Heart left ventricle (tissue), 13 donors: Measurements from ENCODE around the gene SIAH2.

ENCODE experiments used
- POLR2A ChIP-seq, 2 donors: fragments of 450-650 bp; IDR thresholded peaks; one replicate each; pipeline ENCODE4 v1.6.1; 2017; ENCODE audit warnings: antibody characterized with exemption in 2 of 2, mild to moderate bottlenecking in 2 of 2, moderate library complexity in 2 of 2
- TF ChIP-seq, protein P1 (sequence below), 12 donors: fragments of 200-600 bp; sonication (generic) in 4 of 12; IDR thresholded peaks; one replicate each; pipeline versions ENCODE4 v1.5.0 to v1.8.0; 2018 to 2022; ENCODE audit warnings: antibody characterized with exemption in 12 of 12, mild to moderate bottlenecking in 5 of 12
- donor health status: ischemic (EF 13 %, LVEDD 7.1; RV severe dilation, severe dysfunction).
- donor health status: DM: no; HTN: yes; CAD: no.
- donor health status: DM: no; HTN: no; CAD: no.
- donor health status: ischemic (EF 25% LVEDD 6.9; RV normal size, moderate dysfunction).
- donor health status: ischemic (EF 25% LVEDD 5.7; RV mildly dilated, moderate dysfunction).
- donor health status: ischemic (EF 35%, LVEDD 5.7; RV mildly dilated, moderate dysfunction).
- donor health status: nonischemic (EF 11% LVEDD 7.7; RV severe dilation, severe dysfunction).
- donor health status: DM: yes; HTN: yes; CAD: no.
- donor health status: PGD.
- donor health status: ischemic (EF 29% LVEDD 5.4; RV normal size, mild dysfunction).
- donor health status: nonischemic (EF 23%, LVEDD 6.1; RV moderate dilation, normal function).

DNA sequence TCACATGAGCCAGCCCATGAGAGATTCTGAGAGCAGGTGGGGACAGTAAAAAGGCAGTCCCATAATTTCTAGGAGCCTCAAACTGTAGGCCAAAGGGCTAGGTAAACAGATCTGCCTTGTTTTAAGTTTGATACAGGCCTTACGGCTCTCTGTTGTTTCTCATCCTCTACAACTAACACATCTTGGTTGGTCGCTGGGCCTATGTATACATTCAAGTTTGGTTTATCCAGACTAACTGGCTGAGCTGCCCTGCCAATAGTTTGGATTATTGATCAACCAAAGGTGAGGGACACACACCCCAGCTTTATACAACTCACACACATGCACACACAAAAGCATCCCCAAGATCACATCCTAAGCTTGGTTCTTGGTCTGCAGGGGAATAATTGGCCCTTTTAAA is 3.0 kb downstream of the SIAH2 start:
- TF ChIP-seq, protein P1, sequence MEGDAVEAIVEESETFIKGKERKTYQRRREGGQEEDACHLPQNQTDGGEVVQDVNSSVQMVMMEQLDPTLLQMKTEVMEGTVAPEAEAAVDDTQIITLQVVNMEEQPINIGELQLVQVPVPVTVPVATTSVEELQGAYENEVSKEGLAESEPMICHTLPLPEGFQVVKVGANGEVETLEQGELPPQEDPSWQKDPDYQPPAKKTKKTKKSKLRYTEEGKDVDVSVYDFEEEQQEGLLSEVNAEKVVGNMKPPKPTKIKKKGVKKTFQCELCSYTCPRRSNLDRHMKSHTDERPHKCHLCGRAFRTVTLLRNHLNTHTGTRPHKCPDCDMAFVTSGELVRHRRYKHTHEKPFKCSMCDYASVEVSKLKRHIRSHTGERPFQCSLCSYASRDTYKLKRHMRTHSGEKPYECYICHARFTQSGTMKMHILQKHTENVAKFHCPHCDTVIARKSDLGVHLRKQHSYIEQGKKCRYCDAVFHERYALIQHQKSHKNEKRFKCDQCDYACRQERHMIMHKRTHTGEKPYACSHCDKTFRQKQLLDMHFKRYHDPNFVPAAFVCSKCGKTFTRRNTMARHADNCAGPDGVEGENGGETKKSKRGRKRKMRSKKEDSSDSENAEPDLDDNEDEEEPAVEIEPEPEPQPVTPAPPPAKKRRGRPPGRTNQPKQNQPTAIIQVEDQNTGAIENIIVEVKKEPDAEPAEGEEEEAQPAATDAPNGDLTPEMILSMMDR (IDR thresholded peaks at IDR 0.05): no peak
- TF ChIP-seq POLR2A (IDR thresholded peaks at IDR 0.05): no peak
